K562 treated with DMSO at 1 percent for 4 hours (cell line): ENCODE results near the gene IGSF21. TPM values are rescaled to one million over a fixed set of nuclear protein-coding genes. Genes with fewer than 3 reads are reported as not detected.

Source experiments
- total RNA-seq: library from RNA; unstranded; fragments of 300-600 nt; gene quantifications from 2 replicates; pipeline ENCODE4 v1.2.3, GENCODE V29; 2022; ENCODE audit not compliant: insufficient read depth

The IGSF21 gene
- not detected in 2 replicates for total RNA-seq

GRCh38 chr1:18107369-18108298 is at the start of gene IGSF21:
IGSF21 (plus strand) TSS chr1:18107798; CDS start chr1:18108129, 331 bp downstream.

